GM23248 (cell line): ENCODE results near the gene NGDN. TPM values are rescaled to one million over a fixed set of nuclear protein-coding genes. Genes with fewer than 3 reads are reported as not detected.

Experiments used
- DNase-seq: peaks from one replicate; pipeline ENCODE4 v3.0.0-alpha.2; 2015
- H2AFZ ChIP-seq: fragments of 200-600 bp; sonication (generic); 2 replicates; pipeline ENCODE4 v1.6.1; 2016; ENCODE audit warnings: antibody characterized with exemption
- H3F3A ChIP-seq: fragments of 200-600 bp; sonication (generic); 2 replicates; pipeline ENCODE4 v1.6.1; 2016; ENCODE audit warnings: mild to moderate bottlenecking, antibody characterized with exemption, mixed run types; ENCODE audit not compliant: insufficient read depth
- H3K27ac ChIP-seq: fragments of 200-600 bp; sonication (generic); 2 replicates; pipeline ENCODE4 v1.5.1; 2016; ENCODE audit warnings: mild to moderate bottlenecking
- H3K27me3 ChIP-seq: fragments of 200-600 bp; sonication (generic); replicated peaks from 2 replicates; pipeline ENCODE4 v1.6.1; 2016; ENCODE audit warnings: mild to moderate bottlenecking; ENCODE audit not compliant: insufficient read depth
- H3K36me3 ChIP-seq: fragments of 200-600 bp; sonication (generic); 2 replicates; pipeline ENCODE4 v1.6.1; 2016; ENCODE audit warnings: low read depth, mild to moderate bottlenecking
- H3K4me1 ChIP-seq: fragments of 200-600 bp; sonication (generic); 2 replicates; pipeline ENCODE4 v1.6.1; 2016; ENCODE audit warnings: mild to moderate bottlenecking; ENCODE audit not compliant: insufficient read depth
- H3K4me2 ChIP-seq: fragments of 200-600 bp; sonication (generic); one replicate; pipeline ENCODE4 v1.6.1; 2016; ENCODE audit warnings: mild to moderate bottlenecking; ENCODE audit not compliant: unreplicated experiment
- H3K4me3 ChIP-seq: fragments of 200-600 bp; sonication (generic); 2 replicates; pipeline ENCODE4 v1.5.1; 2016; ENCODE audit warnings: mild to moderate bottlenecking
- H3K79me2 ChIP-seq: fragments of 200-600 bp; sonication (generic); 2 replicates; pipeline ENCODE4 v1.6.1; 2016; ENCODE audit warnings: mild to moderate bottlenecking; ENCODE audit not compliant: insufficient read depth
- H3K9ac ChIP-seq: fragments of 200-600 bp; sonication (generic); 2 replicates; pipeline ENCODE4 v1.6.1; 2016; ENCODE audit warnings: mild to moderate bottlenecking
- H3K9me2 ChIP-seq: fragments of 200-600 bp; sonication (generic); 2 replicates; pipeline ENCODE4 v1.6.1; 2016; ENCODE audit warnings: mixed run types, mild to moderate bottlenecking, moderate library complexity; ENCODE audit not compliant: insufficient read depth
- H3K9me3 ChIP-seq: fragments of 200-600 bp; sonication (generic); one replicate; pipeline ENCODE4 v1.6.1; 2017; ENCODE audit warnings: low read depth
- H4K20me1 ChIP-seq: fragments of 200-600 bp; sonication (generic); 2 replicates; pipeline ENCODE4 v1.6.0; 2016; ENCODE audit not compliant: insufficient read depth
- EZH2 ChIP-seq: fragments of 200-600 bp; sonication (generic); IDR thresholded peaks from 2 replicates; pipeline ENCODE4 v1.6.1; 2018; ENCODE audit warnings: antibody characterized with exemption, mild to moderate bottlenecking; ENCODE audit not compliant: insufficient read depth, poor library complexity, severe bottlenecking
- EZH2phosphoT487 ChIP-seq: fragments of 200-600 bp; sonication (generic); IDR thresholded peaks from 2 replicates; pipeline ENCODE4 v1.6.1; 2018; ENCODE audit warnings: antibody characterized with exemption, moderate library complexity, mild to moderate bottlenecking, low read depth; ENCODE audit not compliant: insufficient read depth
- WGBS, 2 experiments: methylation state at CpG; one replicate each; pipeline ENCODE4 v1.1.6; 2015 to 2017; ENCODE audit warnings: low lambda C conversion rate in 2 of 2, low coverage in 1 of 2; ENCODE audit errors: missing lambda C conversion rate in 2 of 2; 5-methylcytosine and 5-hydroxymethylcytosine counted together
- in situ Hi-C: fragments of 300-500 bp; cut with MboI; formaldehyde crosslinking; loops from 2 replicates; pipeline ENCODE4 v1.15.0; 2020
- polyA plus RNA-seq: library from polyadenylated mRNA; unstranded; fragments of >200 nt; fragmentation: Nextera tagmentation; extraction: Ambion mirVana; gene quantifications from 2 replicates; pipeline ENCODE4 v1.2.1, GENCODE V29; 2016
- total RNA-seq: library from RNA; depleted of rRNA; stranded (reverse); fragments of >200 nt; shearing (Covaris generic); gene quantifications from 2 replicates; pipeline ENCODE4 v1.2.3, GENCODE V29; 2014

NGDN gene
- total and polyA plus RNA-seq, 2 experiments from 2014 or later = 25.9 to 39.9 TPM

DNA sequence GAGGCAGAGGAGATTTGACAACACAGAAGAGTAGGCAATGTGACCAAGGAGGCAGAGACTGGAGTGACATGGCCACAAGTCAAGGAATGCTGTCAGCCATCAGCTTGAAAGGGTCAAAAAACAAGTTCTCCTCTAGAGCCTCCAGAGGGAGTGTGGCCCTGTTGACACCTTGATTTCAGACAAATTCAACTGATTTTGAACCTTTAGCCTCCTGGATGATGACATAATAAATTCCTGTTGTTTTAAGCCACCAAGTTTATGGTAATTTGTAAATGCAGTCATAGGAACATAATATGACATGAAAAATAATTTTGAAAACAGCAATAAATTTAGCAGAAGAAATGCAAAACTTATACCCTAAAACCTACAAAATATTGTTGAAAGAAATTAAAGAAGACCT lies 8.5 kb upstream of the NGDN start:
- H3K9me3 ChIP-seq = no peaks in the 10 kb centered on the region
- H3K9me2 ChIP-seq = no peaks in the 10 kb centered on the region
- H3K4me2 ChIP-seq = no peak overlapping the region
- no peak overlapping the region for H3K27ac ChIP-seq
- in situ Hi-C loops = no loop called here
- no peaks in the 10 kb centered on the region for H3F3A ChIP-seq
- TF ChIP-seq EZH2phosphoT487 = no peak
- no peak for TF ChIP-seq EZH2
- H4K20me1 ChIP-seq = no peaks in the 10 kb centered on the region
- no peak for DNase-seq
- H3K27me3 ChIP-seq = no peaks in the 10 kb centered on the region
- no peak overlapping the region for H2AFZ ChIP-seq
- no peaks in the 10 kb centered on the region for H3K36me3 ChIP-seq
- H3K4me1 ChIP-seq = no peaks in the 10 kb centered on the region
- no peak overlapping the region for H3K9ac ChIP-seq
- no peaks in the 10 kb centered on the region for H3K79me2 ChIP-seq
- no peak overlapping the region for H3K4me3 ChIP-seq

DNA sequence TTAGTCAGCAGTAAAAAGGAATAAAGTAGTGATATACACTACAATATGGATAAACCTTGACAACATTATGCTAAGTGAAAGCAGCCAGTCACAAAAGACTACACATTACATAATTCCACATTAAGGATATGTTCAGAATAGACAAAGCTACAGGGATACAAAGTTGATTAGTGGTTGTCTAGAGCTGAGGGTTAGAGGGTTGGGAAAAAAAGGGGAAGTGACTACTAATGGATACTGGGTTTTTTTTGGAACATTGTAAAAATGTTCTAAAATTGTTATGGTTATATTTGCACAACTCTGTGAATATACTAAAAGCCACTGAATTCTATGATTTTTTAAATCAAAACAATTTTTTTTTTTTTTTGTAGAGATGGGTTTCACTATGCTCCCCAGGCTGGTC lies 4.8 kb upstream of the NGDN start:
- TF ChIP-seq EZH2 = no peak
- no peak for TF ChIP-seq EZH2phosphoT487
- Histone ChIP-seq H3K9ac (no peak overlapping the region), H3K79me2 (peaks cover 2% of the 10 kb centered on the region), H4K20me1 (no peaks in the 10 kb centered on the region), H3K4me1 (no peaks in the 10 kb centered on the region), H3K27me3 (no peaks in the 10 kb centered on the region), H3F3A (no peaks in the 10 kb centered on the region), H3K4me3 (no peak overlapping the region), H3K9me2 (no peaks in the 10 kb centered on the region), H3K27ac (no peak overlapping the region), H3K4me2 (no peak overlapping the region), H3K9me3 (no peaks in the 10 kb centered on the region), H3K36me3 (no peaks in the 10 kb centered on the region), H2AFZ (no peak overlapping the region)
- no peak for DNase-seq
- in situ Hi-C loops = no loop called here

DNA sequence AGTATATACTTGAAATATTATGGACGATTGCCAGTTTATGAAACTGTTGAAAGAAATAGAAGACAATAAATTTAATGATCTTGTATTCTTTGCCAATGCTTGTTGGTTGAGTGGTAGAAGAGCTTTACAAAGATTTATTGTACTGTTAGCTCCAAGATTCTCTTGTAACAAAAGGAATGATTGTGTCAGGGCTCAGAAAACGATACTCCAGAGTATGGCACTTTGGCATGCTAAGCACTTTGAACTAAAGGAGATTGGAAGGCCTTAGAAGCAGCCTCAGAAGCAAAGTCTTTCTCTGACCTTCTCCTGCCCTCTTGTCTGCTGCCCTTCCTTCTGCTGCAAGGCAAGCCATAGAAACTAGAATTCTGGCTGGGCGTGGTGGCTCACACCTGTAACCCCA lies 4.2 kb upstream of the NGDN start:
- in situ Hi-C loops = no loop called here
- Histone ChIP-seq H4K20me1 (no peaks in the 10 kb centered on the region), H2AFZ (no peak overlapping the region), H3K27me3 (no peaks in the 10 kb centered on the region), H3K4me2 (no peak overlapping the region), H3K9me3 (no peaks in the 10 kb centered on the region), H3K27ac (no peak overlapping the region), H3K4me1 (peaks cover 1% of the 10 kb centered on the region), H3K4me3 (no peak overlapping the region), H3K9ac (no peak overlapping the region), H3K9me2 (no peaks in the 10 kb centered on the region), H3K79me2 (peaks cover 7% of the 10 kb centered on the region), H3F3A (no peaks in the 10 kb centered on the region), H3K36me3 (no peaks in the 10 kb centered on the region)
- no peak for DNase-seq
- WGBS, 2 experiments = 12 to 19% methylated on average over 3 of the region's 3 CpGs
- TF ChIP-seq EZH2 = no peak
- TF ChIP-seq EZH2phosphoT487 = no peak

DNA sequence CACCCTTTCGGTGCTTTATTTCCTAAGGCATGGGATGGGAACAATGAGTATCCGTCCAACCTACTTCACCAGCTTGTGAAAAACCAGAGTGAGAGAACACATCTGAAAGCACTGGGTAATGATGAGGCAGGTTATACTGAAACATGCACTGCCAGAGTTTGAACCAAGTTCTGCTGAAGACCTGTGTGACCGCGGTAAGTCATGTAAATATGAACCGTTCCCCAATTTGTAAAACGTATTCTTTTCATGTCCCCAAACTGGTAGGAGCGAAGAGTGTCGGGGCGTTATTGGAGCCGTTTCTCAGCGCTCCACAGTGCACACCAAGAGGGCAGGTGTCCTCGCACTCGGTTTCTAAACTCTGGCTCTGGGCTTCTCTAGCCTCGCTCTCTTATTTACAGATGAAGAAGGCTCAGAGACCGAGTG lies 788 bp upstream of the NGDN start:
- Histone ChIP-seq H2AFZ (peak overlapping the region; percentile 95), H3K9me3 (no peaks in the 10 kb centered on the region), H3K9me2 (no peaks in the 10 kb centered on the region), H3K4me2 (peak overlapping the region; percentile 77), H3K4me3 (peak overlapping the region; percentile 71), H3K79me2 (peaks cover 24% of the 10 kb centered on the region), H4K20me1 (no peaks in the 10 kb centered on the region), H3K4me1 (peaks cover 9% of the 10 kb centered on the region), H3K9ac (no peak overlapping the region), H3K27me3 (no peaks in the 10 kb centered on the region), H3K27ac (peak overlapping the region; percentile 24), H3F3A (no peaks in the 10 kb centered on the region), H3K36me3 (peaks cover 9% of the 10 kb centered on the region; the same call in 1 of the 2 replicates)
- in situ Hi-C loops = no loop called here
- 60% methylated on average over 15 of the region's 15 CpGs for WGBS, 2 experiments
- TF ChIP-seq EZH2phosphoT487 (no peak), EZH2 (no peak)
- no peak for DNase-seq

- Histone ChIP-seq H3K27ac (peak overlapping the region; percentile 80), H3K79me2 (peaks cover 24% of the 10 kb centered on the region), H3K4me2 (peak overlapping the region; percentile 94), H3K4me3 (peak overlapping the region; percentile 98), H3K9me2 (no peaks in the 10 kb centered on the region), H4K20me1 (no peaks in the 10 kb centered on the region), H3K4me1 (peaks cover 9% of the 10 kb centered on the region), H3K9ac (peak overlapping the region; percentile 96), H3K36me3 (peaks cover 19% of the 10 kb centered on the region), H3K9me3 (no peaks in the 10 kb centered on the region), H3F3A (peaks cover 5% of the 10 kb centered on the region; the same call in 1 of the 2 replicates), H3K27me3 (no peaks in the 10 kb centered on the region), H2AFZ (peak overlapping the region; percentile 87)
- TF ChIP-seq EZH2 = no peak
- TF ChIP-seq EZH2phosphoT487 = no peak
- 6 to 7% methylated on average over 11 of the region's 11 CpGs for WGBS, 2 experiments
- in situ Hi-C loops = no loop called here
- peak; percentile 67 for DNase-seq
These were observed 452 bp downstream of the NGDN start for GRCh38 chr14:23469906-23470403.
